Stimulated activated CD4-positive, alpha-beta T cell treated with anti-CD3 and anti-CD28 coated beads, Interleukin-15, amount 100 ng/mL, for 1 hour (primary cell): ENCODE measurements around the gene GSG1.
"Not testable (repeated sequence)": the region's sequence is repeated elsewhere in the genome, so short reads cannot be mapped to it uniquely, and the experiment has no call there.

ENCODE experiments used
- DNase-seq, 2 donors: peaks; one replicate each; pipeline ENCODE4 v3.0.0-alpha.2; 2020; ENCODE audit warnings: low read depth in 1 of 2, low spot score in 1 of 2

GSG1 gene

DNA sequence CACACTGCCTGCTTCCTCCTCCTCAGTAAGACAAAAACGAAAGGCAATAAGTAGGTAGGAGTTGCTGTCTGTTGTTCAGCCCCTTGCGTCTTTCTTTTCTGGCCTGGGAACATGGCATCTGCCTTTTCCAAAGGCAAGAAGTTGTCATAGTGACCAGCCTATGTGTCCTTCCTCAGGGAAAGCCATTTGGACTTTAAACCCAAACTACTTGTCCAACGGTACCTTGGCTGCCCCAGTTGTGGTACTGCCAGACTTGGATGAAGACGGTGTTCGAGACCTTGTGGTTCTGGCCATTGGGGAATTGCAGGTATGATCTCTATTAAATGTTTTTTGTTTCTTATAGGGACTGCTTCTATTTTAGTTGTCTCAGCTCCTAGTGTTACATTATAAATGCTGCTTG is 40.8 kb downstream of the GSG1 start:
- DNase-seq: no peak

DNA sequence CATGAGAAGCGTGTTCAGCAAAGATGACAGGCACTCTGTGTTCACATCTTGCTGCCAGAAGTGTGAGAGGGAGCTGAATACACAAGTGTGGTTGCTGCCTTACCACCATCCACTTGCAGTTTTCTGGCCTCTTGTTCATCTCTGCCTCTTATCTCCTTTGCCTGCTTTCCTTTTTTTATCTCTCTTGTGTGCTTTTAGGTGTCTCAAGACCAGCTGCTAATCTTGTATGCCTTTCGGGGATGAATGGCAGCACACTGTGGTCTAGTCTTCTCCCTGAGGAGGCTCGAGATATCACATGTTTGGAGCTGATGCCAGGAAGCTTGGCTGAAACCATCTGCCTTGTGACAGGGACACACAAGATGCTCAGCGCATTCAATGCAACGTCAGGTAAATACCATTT is 42.1 kb downstream of the GSG1 start:
- DNase-seq: no peak

DNA sequence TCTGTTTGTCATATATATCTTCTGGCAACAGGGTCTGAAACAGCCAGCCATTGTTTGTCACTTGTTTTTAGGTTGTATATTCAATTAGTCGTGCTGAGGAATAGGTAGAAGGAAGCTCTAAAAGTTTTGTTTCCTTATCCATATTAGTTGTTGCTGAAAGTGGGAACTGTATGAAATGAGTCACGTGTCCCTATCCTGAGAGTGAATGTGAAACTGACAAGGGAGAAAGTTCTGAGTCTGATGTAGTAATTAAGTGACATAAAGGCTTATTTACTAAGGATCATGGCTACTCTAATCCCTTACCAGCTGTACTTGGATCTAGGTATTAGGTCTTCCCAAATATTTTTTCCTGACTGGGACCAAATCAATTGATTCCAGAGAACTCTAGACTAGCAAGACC is 42.9 kb downstream of the GSG1 start:
- no peak for DNase-seq

DNA sequence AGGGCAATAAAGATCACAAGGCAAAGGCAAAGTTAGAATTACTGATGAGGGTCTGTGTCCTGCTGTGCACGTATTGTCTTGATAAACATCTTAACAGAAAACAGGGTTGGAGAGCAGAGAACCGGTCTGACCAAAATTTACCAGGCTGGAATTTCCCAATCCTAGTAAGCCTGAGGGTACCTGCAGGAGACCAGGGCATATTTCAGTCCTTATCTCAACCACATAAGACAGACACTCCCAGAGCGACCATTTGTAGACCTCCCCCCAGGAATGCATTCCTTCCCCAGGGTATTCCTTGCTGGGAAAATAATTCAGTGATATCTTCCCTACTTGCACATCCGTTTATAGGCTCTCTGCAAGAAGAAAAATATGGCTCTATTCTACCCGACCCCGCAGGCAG is 49.9 kb downstream of the GSG1 start:
- DNase-seq: not testable (repeated sequence)

DNA sequence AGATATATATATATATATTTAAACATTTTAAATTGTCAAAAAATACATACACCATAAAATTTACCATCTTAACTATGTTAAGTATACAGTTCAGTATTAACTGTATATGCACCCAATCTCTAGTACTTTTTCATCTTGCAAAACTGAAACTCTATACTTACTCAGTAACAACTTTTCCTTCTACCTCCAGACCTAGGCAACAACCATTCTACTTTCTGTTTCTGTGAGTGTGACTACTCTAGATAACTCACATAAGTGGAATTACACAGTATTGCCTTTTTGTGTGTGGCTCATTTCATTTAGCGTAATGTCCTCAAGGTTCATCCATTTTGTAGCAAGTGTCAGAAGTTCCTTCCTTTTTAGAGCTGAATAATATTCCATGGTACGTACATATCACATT is 51.0 kb downstream of the GSG1 start:
- no peak for DNase-seq

DNA sequence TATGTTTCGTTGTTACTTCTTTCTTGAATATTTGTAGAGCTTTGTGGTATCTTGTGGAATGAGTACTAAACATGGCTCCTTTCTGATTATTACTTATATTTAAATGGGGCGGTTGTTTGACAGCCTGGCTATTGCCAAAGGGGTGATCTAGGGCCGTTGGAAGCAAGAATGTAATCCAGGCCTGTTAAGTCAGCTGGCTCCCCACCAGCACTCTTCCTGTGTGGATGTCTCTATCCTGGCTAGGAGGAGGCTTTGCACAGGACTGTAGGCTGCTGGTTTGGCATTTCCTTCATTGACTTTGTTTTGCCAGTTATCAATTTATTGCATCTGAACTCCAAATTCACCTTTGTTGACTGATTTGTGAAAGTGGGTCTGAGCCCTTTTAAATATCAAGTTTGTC is 53.7 kb downstream of the GSG1 start:
- DNase-seq: no peak

DNA sequence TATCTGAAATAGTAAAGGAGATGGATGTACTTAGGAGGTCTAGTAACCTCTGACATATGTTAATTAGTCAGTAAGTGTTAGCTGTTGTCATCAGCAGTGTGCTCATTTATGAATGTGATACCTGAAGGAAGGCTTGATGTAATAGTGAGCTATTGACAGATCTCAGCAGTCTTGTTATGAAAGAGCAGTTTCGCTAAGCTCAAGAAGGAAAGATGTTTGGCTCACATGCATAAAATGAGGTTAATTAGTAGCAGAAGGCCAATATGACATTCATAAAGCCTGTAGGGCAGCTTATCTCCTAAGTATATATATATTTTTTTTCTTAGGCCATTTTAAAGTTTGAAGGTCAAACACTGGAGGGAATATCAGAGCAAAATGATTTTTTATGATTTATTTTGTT is 56.5 kb downstream of the GSG1 start:
- DNase-seq: no peak

DNA sequence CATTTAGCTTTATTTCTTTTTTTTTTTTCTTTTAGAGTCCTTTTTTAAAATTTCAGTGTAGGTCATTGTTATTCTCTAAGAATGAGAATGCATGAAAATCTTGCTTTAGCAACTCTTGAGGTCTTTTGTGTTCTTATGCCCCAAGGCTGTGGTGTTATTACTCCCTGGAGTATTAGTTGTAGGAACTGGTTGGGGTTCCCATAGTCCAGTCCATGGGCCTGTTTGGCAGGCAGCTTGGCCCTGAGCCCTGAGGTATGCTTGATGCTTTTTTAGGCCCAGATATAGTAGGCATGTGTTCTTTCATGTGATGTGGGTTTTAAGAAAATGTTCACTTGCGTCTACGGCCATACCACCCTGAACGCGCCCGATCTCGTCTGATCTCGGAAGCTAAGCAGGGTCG is 57.7 kb downstream of the GSG1 start:
- no peak for DNase-seq

DNA sequence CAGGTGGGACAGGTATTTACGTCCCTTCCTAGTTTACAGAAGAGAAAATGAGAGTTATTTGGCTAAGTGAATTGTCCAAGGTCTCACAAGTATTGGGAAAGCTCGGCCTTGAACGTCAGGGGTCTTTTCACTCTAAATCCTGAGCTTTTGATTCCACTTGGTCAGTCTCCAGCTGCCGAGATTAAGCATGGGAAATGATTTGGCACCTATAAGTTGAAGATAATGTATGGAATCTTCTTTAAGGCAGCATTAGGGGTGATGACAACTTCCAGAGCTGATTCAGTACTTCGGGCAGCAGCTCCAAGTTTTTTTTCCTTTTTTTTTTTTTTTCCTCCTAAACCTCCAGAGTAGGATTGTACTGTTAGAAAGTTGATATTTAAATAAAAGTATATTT is 58.6 kb downstream of the GSG1 start:
- DNase-seq: no peak

DNA sequence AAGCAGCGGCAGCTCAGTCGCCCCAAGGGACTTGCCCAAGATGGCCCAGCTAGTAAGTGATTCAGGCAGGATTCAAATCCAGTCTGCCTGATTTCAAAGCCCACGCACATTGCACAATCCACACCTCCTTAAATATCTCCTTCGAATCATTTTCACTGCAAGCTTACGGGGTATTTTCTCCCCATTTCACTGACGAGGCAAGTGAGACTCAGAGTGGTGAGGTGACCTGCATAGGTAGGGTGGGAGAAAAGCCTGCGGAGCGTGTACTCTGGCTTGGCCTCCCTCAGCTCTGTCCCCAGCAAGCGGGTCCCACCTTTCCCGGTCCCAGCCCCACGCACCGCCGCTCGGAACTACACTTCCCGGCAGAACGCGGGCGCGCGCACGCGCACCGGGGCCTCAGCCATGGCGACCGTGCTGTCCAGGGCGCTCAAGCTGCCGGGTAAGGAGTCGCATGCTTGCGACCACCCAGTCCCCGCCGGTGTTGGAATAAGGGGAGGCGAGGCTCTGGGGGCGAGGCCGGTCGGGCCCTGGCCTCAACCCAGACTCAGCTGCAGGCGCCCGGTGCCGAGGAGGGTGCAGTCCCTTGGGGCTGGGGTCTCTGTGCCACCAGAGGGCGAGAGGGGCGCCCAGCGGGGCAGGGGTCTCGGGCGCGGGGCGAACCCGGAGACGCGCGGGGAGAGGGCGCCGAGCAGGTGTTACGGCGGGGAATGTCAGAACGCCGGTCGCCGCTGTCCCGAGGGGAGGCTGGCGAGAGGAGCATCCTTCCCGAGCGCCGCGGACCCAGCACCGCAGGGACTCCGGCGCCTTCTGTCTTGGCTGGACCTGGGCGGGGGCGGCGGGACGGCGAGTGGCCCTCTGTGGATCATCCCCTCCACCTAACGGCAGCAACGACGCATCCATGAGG is 59.2 kb downstream of the GSG1 start, which contains the start of gene FAM234B:
Gene FAM234B, plus strand, starts transcription at position 380 of the 904 bp plus-strand sequence. Its CDS starts 23 bp downstream, at position 403.
- DNase-seq: peak; percentile 39 to 65

DNA sequence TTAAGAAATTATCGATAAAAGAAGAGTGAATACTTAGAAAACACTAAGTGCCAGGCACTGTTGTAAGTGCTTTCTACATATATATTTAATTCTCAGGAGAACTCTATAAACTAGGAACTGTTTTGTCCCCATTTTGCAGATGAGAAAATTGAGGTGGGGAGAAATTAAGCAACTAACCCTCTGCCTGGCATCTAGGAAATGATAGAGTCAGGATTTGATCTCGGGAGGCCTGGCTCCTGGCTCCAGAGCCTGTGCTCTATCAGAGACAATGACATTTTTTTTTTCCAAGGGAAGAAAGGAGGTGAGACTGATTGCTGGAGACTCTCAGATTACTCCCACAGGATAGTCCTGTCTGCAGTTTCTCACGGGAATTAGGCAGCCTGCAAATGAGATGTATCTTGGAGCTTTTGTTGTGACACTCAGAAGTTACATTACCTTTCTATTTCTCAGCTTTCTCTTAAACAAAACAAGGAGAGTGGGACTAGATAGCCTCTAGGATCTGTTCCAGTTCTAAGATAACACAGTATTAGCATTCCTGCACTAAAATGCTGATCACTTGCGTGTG is 60.7 kb downstream of the GSG1 start:
- no peak for DNase-seq

DNA sequence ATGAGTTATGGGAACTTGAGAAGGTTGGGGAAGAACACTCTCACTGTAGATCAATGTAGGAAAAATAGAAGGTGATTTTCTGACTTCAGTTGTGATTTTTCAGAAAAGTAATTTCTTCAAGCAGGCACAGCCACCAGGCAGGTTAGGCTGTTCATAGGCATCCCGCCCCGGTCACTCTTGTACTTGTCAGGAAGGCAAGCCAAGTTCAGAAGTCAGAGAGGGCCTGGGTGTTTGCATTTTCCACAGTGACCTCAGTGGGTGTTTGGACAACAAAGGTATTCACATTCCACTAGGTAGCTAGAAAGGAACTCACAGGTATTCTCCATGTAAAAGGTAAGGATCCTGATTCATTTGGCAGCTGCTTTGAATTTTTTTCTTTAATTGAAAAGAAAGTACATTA is 62.2 kb downstream of the GSG1 start:
- DNase-seq: no peak

DNA sequence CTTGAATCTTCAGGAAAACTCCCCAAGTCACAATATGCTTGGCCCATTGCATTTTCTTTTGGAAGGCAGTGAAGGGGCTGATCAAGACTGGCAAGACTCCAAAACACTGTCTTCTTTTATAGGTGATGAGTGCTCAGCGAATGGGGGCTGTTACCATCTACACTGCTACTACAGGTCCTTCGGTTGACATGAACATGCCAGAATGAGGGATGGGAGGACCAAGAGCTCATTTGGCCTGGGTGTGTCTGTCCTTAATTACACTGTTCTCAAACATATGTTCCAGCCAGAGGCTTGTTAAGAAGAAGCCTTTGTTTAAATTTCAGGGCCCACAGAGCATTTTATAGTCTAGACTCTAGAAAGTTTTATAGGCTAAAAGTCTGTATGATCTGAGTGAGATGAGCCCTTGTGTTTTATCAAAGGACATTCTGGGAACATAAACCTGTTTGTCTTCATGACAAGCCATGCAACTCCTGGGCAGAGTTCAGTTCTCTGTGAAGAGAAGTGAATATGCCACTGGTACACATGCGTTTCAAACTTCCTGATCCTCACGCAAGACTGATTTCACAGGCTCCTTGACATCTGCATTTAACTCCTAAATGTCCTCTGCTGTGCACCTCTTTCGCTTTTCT is 64.0 kb downstream of the GSG1 start:
- no peak for DNase-seq

DNA sequence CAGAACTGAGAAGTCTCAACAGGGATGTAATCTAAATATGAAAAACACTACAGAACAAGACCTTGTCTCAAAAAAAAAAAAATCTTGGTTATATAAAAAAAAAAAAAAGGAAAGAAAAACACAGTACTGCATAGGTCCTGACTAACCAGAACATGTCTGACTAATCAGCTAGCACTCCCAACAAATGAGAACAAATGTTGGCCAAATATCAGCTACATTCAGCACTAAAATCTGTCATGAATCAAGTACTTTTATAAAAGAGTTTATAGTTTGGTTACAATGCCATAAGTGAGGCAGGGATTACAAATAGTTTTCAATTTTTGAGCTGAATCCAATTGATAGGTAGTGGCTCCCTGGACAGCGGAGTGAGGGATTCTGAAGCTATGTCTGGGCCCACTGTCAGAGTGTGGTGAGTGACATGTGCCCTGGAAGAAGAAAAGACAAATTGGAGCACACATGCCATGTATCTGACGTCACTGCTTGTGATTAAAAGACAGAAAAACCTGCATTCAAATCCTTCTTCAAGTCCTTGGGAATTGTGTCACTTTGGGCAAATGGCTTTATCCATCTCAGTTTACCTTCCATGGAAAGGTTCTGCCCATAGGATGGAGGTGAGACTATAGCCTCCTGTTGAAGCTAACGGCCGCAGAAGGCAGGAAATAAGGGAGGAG is 64.8 kb downstream of the GSG1 start:
- DNase-seq: no peak

DNA sequence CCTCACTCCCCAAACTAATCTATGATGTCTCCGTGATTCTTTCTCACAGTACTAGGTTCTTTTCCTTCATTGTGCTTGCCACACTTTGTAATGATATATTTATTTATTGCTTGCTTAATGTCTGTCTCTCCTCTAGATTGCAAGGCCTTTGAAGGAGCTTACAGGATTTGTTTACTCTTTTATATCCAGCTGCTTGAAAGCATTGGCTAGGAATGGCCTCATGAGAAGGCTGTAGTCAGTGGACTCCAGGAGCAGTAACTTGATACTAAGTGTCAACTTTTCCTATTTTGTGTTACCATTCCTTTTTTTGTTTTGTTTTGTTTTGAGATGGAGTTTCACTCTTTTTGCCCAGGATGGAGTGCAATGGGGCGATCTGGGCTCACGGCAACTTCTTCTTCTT is 66.6 kb downstream of the GSG1 start:
- DNase-seq: no peak

DNA sequence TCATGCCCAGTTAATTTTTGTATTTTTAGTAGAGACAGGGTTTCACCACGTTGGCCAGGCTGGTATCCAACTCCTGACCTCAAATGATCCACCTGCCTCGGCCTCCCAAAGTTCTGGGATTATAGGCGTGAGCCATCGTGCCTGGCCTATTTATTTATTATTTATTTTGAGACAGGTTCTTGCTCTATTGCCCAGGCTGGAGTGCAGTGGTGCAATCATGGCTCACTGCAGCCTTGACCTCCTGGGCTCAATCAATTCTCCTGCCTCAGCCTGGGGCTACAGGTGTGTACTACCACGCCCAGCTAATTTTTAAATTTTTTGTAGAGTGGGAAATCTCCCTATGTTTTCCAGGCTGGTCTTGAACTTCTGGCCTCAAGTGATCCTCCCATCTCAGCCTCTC is 68.1 kb downstream of the GSG1 start:
- not testable (repeated sequence) for DNase-seq
